T-helper 1 cell treated with Interleukin-12 subunit alpha and Interleukin-12 subunit beta and Interleukin-4 antibody, amounts not matched to agents 30 μg/mL and 1 μg/mL, for 36 hours (primary cell): ENCODE data around the gene MUC4.
"Not testable (repeated sequence)": the region's sequence is repeated elsewhere in the genome, so short reads cannot be mapped to it uniquely, and the experiment has no call there.

Source experiments
- H3K27ac Mint-ChIP-seq: one replicate; pipeline ENCODE4 v1.8.0; 2021; ENCODE audit warnings: mild to moderate bottlenecking, mixed read lengths
- H3K27me3 Mint-ChIP-seq: one replicate; pipeline ENCODE4 v1.8.0; 2021; ENCODE audit warnings: low read depth, mixed read lengths
- H3K36me3 Mint-ChIP-seq: one replicate; pipeline ENCODE4 v1.8.0; 2021; ENCODE audit warnings: low read depth, mixed read lengths
- H3K4me1 Mint-ChIP-seq: one replicate; pipeline ENCODE4 v1.8.0; 2021; ENCODE audit warnings: low read depth, mixed read lengths
- H3K4me3 Mint-ChIP-seq: one replicate; pipeline ENCODE4 v1.8.0; 2021; ENCODE audit warnings: mild to moderate bottlenecking, moderate library complexity, mixed read lengths
- H3K9me3 Mint-ChIP-seq: one replicate; pipeline ENCODE4 v1.8.0; 2021; ENCODE audit warnings: mixed read lengths

MUC4 gene

GRCh38 chr3:195711091-195711812 is 100.5 kb downstream of the MUC4 start:
- not testable (repeated sequence) for H3K4me1 Mint-ChIP-seq, H3K9me3 Mint-ChIP-seq, H3K27me3 Mint-ChIP-seq, H3K27ac Mint-ChIP-seq, H3K4me3 Mint-ChIP-seq
- peaks cover 23% of the 10 kb centered on the region for H3K36me3 Mint-ChIP-seq

- Mint-ChIP-seq H3K27ac (peak overlapping the region; percentile 8), H3K36me3 (peaks cover 20% of the 10 kb centered on the region)
- not testable (repeated sequence) for H3K4me3 Mint-ChIP-seq, H3K4me1 Mint-ChIP-seq, H3K27me3 Mint-ChIP-seq, H3K9me3 Mint-ChIP-seq
These were observed 101.4 kb downstream of the MUC4 start for GRCh38 chr3:195710126-195710905.

GRCh38 chr3:195709676-195710085 is 102.0 kb downstream of the MUC4 start:
- H3K9me3 Mint-ChIP-seq = no peaks in the 10 kb centered on the region
- no peaks in the 10 kb centered on the region for H3K27me3 Mint-ChIP-seq
- no peak overlapping the region for H3K27ac Mint-ChIP-seq
- peaks cover 3% of the 10 kb centered on the region for H3K4me1 Mint-ChIP-seq
- peaks cover 14% of the 10 kb centered on the region for H3K36me3 Mint-ChIP-seq
- no peak overlapping the region for H3K4me3 Mint-ChIP-seq

GRCh38 chr3:195708626-195709481 is 102.9 kb downstream of the MUC4 start:
- Mint-ChIP-seq H3K4me1 (no peaks in the 10 kb centered on the region), H3K9me3 (no peaks in the 10 kb centered on the region), H3K36me3 (peaks cover 9% of the 10 kb centered on the region), H3K4me3 (no peak overlapping the region), H3K27ac (no peak overlapping the region), H3K27me3 (no peaks in the 10 kb centered on the region)

GRCh38 chr3:195708061-195708460 is 103.7 kb downstream of the MUC4 start:
- Mint-ChIP-seq H3K27me3 (no peaks in the 10 kb centered on the region), H3K4me1 (no peaks in the 10 kb centered on the region), H3K4me3 (no peak overlapping the region), H3K9me3 (no peaks in the 10 kb centered on the region), H3K27ac (no peak overlapping the region), H3K36me3 (peaks cover 9% of the 10 kb centered on the region)

DNA sequence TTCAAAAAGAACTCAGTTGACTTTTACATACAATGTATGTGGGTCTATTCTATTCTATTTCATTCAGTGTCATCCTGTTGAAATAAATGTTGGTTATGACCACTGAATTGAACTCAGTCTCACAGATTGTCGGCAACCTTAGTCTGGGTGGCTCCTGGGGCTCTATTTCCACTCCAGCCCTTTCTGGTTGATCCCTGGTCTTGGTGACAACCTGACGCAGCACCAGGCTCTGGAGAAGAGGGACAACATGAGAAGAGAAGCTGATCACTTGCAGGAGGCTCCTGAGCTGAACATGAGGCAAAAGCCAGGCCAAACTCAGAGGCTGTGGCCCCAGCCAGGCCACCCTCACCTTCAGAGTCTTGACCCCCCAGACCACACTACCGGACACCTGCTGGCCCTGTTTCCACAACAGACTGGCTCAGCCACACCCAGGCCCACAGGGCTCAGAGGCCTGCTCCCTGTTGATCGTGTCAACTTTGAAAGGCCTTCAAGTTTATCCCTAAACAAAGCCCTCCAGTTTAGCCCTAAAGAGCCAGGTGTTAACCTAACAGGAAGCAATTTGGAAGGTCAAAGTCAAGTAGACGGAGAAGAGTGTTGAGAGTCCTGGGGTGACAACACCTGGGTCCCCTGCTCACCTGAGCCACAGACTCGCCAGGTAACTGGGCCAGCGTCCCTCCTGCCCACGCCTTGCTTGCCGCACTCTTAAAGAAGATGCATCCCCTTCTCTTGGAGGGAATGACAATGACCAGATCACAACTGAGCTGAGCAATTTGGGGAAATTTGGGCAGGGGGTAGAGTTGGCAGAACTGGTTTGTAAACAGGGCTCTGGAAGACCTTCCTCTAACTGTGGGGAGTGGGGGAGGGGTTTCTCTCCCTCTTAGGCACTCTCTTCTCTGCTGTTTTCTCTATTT is 106.4 kb downstream of the MUC4 start:
- no peaks in the 10 kb centered on the region for H3K4me1 Mint-ChIP-seq
- no peak overlapping the region for H3K4me3 Mint-ChIP-seq
- no peak overlapping the region for H3K27ac Mint-ChIP-seq
- H3K9me3 Mint-ChIP-seq = no peaks in the 10 kb centered on the region
- H3K36me3 Mint-ChIP-seq = peaks cover 5% of the 10 kb centered on the region
- no peaks in the 10 kb centered on the region for H3K27me3 Mint-ChIP-seq

DNA sequence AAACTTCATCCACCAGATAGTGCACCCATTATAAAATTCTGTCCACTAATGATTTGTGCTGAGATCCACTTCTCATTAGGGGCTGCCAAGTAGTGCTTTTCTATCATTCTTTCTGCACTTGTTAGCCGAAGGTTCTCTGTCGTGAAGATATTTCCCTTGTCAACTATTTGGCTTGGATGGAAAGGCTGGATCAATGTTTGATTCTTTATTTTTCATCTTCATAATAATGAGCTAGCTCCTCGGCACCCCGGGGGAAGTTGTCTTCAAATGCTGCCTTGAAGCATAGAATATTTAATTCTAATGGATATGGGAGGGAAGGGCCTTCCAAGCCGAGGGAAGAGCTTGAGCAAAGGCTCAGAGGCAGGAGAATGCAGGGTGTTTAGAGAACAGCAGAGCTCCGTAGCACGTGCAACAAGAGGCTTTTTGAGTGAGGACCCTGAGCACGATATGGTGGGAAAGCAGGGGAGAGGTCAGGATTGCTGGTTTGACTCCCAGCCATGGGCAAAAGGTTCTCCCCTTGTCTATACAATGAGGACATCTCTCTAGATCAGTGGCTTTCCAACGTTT is 107.2 kb downstream of the MUC4 start:
- H3K36me3 Mint-ChIP-seq = peaks cover 5% of the 10 kb centered on the region
- H3K27me3 Mint-ChIP-seq = no peaks in the 10 kb centered on the region
- H3K4me3 Mint-ChIP-seq = no peak overlapping the region
- no peaks in the 10 kb centered on the region for H3K9me3 Mint-ChIP-seq
- H3K4me1 Mint-ChIP-seq = no peaks in the 10 kb centered on the region
- H3K27ac Mint-ChIP-seq = no peak overlapping the region

DNA sequence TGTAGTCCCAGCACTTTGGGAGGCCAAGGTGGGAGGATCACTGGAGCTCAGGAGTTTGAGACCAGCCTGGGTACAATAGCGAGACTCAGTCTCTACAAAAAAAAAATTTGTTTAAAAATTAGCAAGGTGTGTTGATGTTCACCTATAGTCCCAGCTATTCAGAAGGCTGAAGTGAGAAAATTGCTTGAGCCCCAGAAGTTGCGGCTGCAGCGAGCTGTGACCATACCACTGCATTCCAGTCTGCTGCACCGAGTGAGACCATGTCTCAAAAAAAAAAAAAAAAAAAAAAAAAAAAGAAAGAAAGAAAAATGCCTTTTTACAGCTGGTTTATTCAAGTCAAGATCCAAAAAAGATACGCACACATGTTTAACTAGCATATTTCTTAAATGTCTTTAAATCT is 108.0 kb downstream of the MUC4 start:
- H3K4me1 Mint-ChIP-seq = no peaks in the 10 kb centered on the region

DNA sequence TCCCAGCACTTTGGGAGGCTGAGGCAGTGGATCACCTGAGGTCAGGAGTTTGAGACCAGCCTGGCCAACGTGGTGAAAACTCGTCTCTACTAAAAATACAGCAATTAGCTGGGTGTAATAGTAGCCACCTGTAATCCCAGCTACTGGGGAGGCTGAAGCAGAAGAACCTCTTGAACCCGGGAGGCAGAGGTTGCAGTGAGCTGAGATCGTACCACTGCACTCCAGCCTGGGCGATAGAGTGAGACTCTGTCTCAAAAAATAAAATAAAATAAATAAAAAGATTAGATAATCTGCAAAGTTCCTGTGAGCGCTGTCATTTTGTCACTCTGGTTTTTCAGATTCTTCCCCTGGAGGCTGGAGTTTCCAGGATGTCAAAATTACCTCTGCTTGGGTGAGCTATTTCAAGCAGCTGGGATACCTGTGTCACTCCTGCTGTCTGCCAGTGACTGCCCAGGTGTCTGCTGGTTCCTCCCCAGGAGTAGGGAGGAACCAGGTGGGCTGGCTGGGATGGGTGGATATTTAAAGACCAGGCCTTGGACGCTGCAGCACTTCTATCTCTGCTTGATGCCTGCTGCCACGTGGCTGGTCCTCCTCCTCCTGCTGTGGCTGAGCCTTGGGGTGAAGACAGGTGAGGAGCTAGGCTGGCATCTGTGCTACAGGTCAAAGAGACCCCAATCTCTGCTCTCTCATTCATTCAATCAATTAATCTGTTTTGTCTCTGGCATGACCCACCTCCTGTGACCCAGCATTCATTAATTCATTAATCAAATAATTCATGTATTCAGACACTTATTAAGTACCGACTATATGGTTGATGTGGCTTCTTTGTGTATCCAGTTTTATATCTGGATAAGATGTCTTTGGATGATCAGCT is 110.5 kb downstream of the MUC4 start:
- Mint-ChIP-seq H3K9me3 (no peaks in the 10 kb centered on the region), H3K27me3 (no peaks in the 10 kb centered on the region), H3K36me3 (peaks cover 14% of the 10 kb centered on the region), H3K4me3 (no peak overlapping the region), H3K27ac (no peak overlapping the region), H3K4me1 (no peaks in the 10 kb centered on the region)

More for the DNA sequence above, 108.0 kb downstream of the MUC4 start:
- Mint-ChIP-seq H3K36me3 (peaks cover 6% of the 10 kb centered on the region), H3K9me3 (no peaks in the 10 kb centered on the region), H3K27ac (no peak overlapping the region), H3K27me3 (no peaks in the 10 kb centered on the region), H3K4me3 (no peak overlapping the region)

DNA sequence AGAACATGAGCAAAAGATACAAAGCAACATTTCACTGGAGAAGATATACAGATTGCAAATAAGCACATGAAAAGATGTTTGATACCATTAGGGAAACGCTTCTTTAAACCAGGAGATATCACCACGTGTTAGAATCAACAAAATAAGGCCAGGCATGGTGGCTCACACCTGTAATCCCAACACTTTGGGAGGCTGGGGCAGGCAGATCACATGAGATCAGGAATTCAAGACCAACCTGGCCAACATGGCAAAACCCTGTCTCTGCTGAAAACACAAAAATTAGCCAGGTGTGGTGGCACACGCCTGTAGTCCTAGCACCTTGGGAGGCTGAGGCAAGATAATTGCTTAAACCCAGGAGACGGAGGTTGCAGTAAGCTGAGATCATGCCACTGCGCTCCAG is 111.4 kb downstream of the MUC4 start:
- no peaks in the 10 kb centered on the region for H3K9me3 Mint-ChIP-seq
- no peaks in the 10 kb centered on the region for H3K27me3 Mint-ChIP-seq
- H3K4me1 Mint-ChIP-seq = no peaks in the 10 kb centered on the region

GRCh38 chr3:195699860-195700259 is 111.9 kb downstream of the MUC4 start:
- H3K27me3 Mint-ChIP-seq = no peaks in the 10 kb centered on the region
- H3K36me3 Mint-ChIP-seq = peaks cover 22% of the 10 kb centered on the region
- no peaks in the 10 kb centered on the region for H3K4me1 Mint-ChIP-seq
- no peak overlapping the region for H3K27ac Mint-ChIP-seq
- no peak overlapping the region for H3K4me3 Mint-ChIP-seq
- no peaks in the 10 kb centered on the region for H3K9me3 Mint-ChIP-seq

More for the DNA sequence above, 111.4 kb downstream of the MUC4 start:
- no peak overlapping the region for H3K4me3 Mint-ChIP-seq
- H3K27ac Mint-ChIP-seq = no peak overlapping the region
- H3K36me3 Mint-ChIP-seq = peaks cover 19% of the 10 kb centered on the region

DNA sequence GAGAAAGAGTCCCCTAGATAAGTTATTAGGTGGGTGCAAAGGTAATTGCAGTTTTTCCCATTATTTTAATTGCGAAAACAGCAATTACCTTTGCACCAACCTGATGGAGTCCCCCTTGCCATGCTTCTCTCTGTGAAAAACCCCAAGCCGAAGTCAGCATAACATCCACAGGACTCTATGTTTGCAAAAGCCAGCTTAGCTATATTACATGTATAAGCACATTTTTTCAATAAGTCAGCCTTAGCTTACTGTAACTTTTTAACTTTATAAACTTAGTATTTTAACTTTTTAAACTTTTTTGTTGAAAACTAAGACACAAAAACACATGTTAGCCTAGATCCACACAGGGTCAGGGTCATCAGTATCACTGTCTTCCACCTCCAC is 112.3 kb downstream of the MUC4 start:
- no peaks in the 10 kb centered on the region for H3K27me3 Mint-ChIP-seq
- H3K36me3 Mint-ChIP-seq = peaks cover 22% of the 10 kb centered on the region
- no peak overlapping the region for H3K4me3 Mint-ChIP-seq
- H3K9me3 Mint-ChIP-seq = no peaks in the 10 kb centered on the region
- H3K4me1 Mint-ChIP-seq = no peaks in the 10 kb centered on the region
- H3K27ac Mint-ChIP-seq = no peak overlapping the region
